Kidney (tissue), 14 donors: ENCODE results near the gene ADAM33. TPM values are rescaled to one million over a fixed set of nuclear protein-coding genes. Genes with fewer than 3 reads are reported as not detected.

Source experiments
- DNase-seq, 5 donors: peaks; one replicate each; pipeline ENCODE4 v3.0.0-alpha.2; 2013 to 2020
- FAIRE-seq: peaks from 2 replicates; lab custom pipeline; 2012; peaks lifted over from hg19 to GRCh38; lab: Jason Lieb, UNC
- H3K27ac ChIP-seq, 2 donors: one replicate each; pipeline ENCODE4 v1.7.0; 2013; ENCODE audit warnings: low read depth in 2 of 2, low read length in 2 of 2, inconsistent platforms in 1 of 2
- H3K27me3 ChIP-seq: one replicate; pipeline ENCODE4 v1.7.1; 2013; ENCODE audit warnings: low read length, inconsistent platforms; ENCODE audit not compliant: control insufficient read depth, insufficient read depth
- H3K36me3 ChIP-seq, 3 donors: one replicate each; pipeline versions ENCODE4 v1.7.0 to v1.7.1; 2013; ENCODE audit warnings: low read length in 3 of 3, control low read depth in 1 of 3, inconsistent platforms in 1 of 3; ENCODE audit not compliant: insufficient read depth in 3 of 3, control insufficient read depth in 2 of 3
- H3K4me1 ChIP-seq, 3 donors: one replicate each; pipeline versions ENCODE4 v1.7.0 to v1.7.1; 2013; ENCODE audit warnings: low read length in 3 of 3, inconsistent platforms in 1 of 3, low read depth in 1 of 3; ENCODE audit not compliant: control insufficient read depth in 2 of 3, insufficient read depth in 2 of 3
- H3K4me3 ChIP-seq, 3 donors: one replicate each; pipeline versions ENCODE4 v1.7.0 to v1.8.1; 2013; ENCODE audit warnings: low read length in 3 of 3, control low read depth in 1 of 3, inconsistent platforms in 1 of 3
- H3K9ac ChIP-seq, 3 donors: one replicate each; pipeline versions ENCODE4 v1.7.0 to v1.7.1; 2013; ENCODE audit warnings: low read length in 3 of 3, control low read depth in 1 of 3, inconsistent platforms in 1 of 3
- H3K9me3 ChIP-seq, 3 donors: one replicate each; pipeline versions ENCODE4 v1.7.0 to v1.7.1; 2013; ENCODE audit warnings: low read length in 3 of 3, control low read depth in 1 of 3, inconsistent platforms in 1 of 3; ENCODE audit not compliant: control insufficient read depth in 2 of 3, insufficient read depth in 1 of 3
- intact Hi-C: fragments of 100-400 bp; cut with DNase I; formaldehyde crosslinking; loops from one replicate; pipeline ENCODE4 v1.11.1; 2022
- polyA plus RNA-seq: library from polyadenylated mRNA; stranded (reverse); fragments of 350-450 nt; fragmentation: Illumina TruSeq; extraction: RNeasy Lipid Tissue Mini Kit (QIAGEN cat#74804); gene quantifications from one replicate; pipeline ENCODE4 v1.2.3, GENCODE V29; 2014; ENCODE audit warnings: low read depth, low replicate concordance; ENCODE audit not compliant: insufficient read depth
- total RNA-seq: library from RNA; stranded (reverse); fragmentation: NEBNext Ultra II Directional; extraction: Animal tissue kit (Norgen Biotek cat#: 25700); gene quantifications from one replicate; pipeline ENCODE4 v1.2.1, GENCODE V29; 2021
- TF ChIP-seq, protein P1 (sequence below): IDR thresholded peaks from 3 replicates; pipeline ENCODE4 v1.5.1; 2012; ENCODE audit warnings: mild to moderate bottlenecking, moderate library complexity, borderline replicate concordance; ENCODE audit not compliant: insufficient read depth; ENCODE audit errors: extremely low read depth
- donor health status: control.
- donor health status: control.
- donor health status: control.
- donor health status: control.
- donor health status: control.
- donor health status: DM: yes; HTN: yes; CAD: no.
- donor health status: Normal renal cell carcinoma (clear cell type).

ADAM33 gene
- total and polyA plus RNA-seq, 2 donors from 2014 or later: 4.1 to 4.3 TPM

DNA sequence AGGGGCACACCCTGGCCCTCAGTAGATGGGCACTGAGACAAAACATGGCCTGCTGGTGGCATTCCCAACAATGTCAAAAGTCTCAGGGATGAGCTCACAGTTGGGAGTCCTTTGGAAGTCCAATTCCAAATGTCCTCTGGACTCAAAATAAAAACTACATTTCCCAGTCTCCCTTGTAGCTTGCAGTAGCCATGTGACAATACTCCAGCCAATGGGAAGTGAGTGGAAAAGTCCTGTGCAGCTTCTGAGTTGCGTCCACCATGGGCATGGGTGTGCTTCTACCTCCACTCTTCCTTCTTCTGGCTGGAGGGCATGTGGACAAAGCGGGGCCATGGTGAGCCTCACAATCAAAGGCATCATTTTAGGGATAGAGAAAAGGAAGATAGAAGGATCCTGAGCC lies 5.8 kb upstream of the ADAM33 start:
- FAIRE-seq: no peak

DNA sequence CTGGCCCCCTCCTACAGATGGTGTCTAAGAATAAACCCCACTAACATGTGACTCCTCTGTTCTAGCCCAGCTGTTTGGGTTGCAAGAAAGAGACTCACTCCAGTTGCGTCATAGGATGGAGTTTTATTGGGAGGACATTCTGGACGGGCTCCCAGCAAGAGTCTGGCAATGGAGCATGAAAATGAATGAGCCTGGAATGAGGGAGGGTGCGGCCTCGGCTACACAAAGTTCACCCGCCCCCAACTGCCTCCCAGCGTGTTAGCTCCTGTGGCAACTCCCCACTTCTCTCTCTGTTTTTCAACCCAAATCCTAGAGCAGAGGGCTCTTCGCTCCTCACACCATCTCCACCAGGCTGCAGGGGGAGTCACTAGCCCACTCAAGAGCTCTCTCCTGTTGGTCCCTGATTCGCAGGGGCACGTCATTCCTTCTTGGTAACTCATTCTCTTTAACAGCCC lies 5.1 kb upstream of the ADAM33 start:
- Histone ChIP-seq H3K9me3 (no peaks in the 10 kb centered on the region), H3K27ac (peak overlapping the region in 1 of 2 donors; percentile 0), H3K4me1 (peaks cover 0 to 4% (median 3%) of the 10 kb centered on the region in 3 donors), H3K9ac (no peak overlapping the region), H3K4me3 (no peak overlapping the region), H3K27me3 (no peaks in the 10 kb centered on the region), H3K36me3 (no peaks in the 10 kb centered on the region)
- TF ChIP-seq, protein P1, sequence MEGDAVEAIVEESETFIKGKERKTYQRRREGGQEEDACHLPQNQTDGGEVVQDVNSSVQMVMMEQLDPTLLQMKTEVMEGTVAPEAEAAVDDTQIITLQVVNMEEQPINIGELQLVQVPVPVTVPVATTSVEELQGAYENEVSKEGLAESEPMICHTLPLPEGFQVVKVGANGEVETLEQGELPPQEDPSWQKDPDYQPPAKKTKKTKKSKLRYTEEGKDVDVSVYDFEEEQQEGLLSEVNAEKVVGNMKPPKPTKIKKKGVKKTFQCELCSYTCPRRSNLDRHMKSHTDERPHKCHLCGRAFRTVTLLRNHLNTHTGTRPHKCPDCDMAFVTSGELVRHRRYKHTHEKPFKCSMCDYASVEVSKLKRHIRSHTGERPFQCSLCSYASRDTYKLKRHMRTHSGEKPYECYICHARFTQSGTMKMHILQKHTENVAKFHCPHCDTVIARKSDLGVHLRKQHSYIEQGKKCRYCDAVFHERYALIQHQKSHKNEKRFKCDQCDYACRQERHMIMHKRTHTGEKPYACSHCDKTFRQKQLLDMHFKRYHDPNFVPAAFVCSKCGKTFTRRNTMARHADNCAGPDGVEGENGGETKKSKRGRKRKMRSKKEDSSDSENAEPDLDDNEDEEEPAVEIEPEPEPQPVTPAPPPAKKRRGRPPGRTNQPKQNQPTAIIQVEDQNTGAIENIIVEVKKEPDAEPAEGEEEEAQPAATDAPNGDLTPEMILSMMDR: no peak
- FAIRE-seq (no peak), DNase-seq (peak in 4 of 5 donors; percentile 78 to 96 (median 84))
- intact Hi-C loops: no loop called here

More for the DNA sequence above, 5.8 kb upstream of the ADAM33 start:
- TF ChIP-seq, protein P1: no peak
- peaks cover 0 to 4% (median 3%) of the 10 kb centered on the region in 3 donors for H3K4me1 ChIP-seq
- H3K27me3 ChIP-seq: no peaks in the 10 kb centered on the region
- no peaks in the 10 kb centered on the region for H3K36me3 ChIP-seq
- no peak overlapping the region for H3K4me3 ChIP-seq
- DNase-seq: peak in 2 of 5 donors; percentile 35 to 76
- H3K9ac ChIP-seq: no peak overlapping the region
- intact Hi-C loops: no loop called here
- H3K27ac ChIP-seq: no peak overlapping the region
- no peaks in the 10 kb centered on the region for H3K9me3 ChIP-seq

- TF ChIP-seq, protein P1: no peak
- DNase-seq: peak in 1 of 5 donors; percentile 1
- no peak for FAIRE-seq
- no peaks in the 10 kb centered on the region for H3K36me3 ChIP-seq
- H3K4me3 ChIP-seq: no peak overlapping the region
- H3K9me3 ChIP-seq: no peaks in the 10 kb centered on the region
- H3K27ac ChIP-seq: no peak overlapping the region
- H3K27me3 ChIP-seq: no peaks in the 10 kb centered on the region
- H3K9ac ChIP-seq: no peak overlapping the region
- intact Hi-C loops: no loop called here
- peaks cover 0 to 5% (median 4%) of the 10 kb centered on the region in 3 donors for H3K4me1 ChIP-seq
These were observed 4.6 kb upstream of the ADAM33 start for GRCh38 chr20:3686421-3686820.

DNA sequence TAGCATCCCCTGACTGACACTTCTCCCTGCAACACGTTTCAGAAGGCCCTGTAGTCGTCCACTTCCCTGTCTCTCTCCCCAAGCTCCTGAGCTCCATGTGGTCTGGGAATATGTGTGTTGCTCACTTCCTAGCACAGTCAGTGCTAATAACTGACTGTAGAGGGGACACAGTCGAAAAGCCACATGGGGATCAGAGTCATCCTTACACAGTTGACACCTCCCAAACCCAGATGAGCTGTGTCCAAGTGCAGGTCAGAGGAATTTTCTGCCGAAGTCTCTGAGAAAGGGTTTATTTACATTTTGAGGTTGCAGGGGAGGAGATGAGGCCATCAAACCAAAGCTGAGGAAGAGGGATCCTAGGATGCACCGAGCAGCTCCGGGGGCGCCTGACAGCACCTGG lies 3.5 kb upstream of the ADAM33 start:
- no peaks in the 10 kb centered on the region for H3K27me3 ChIP-seq
- intact Hi-C loops: no loop called here
- H3K36me3 ChIP-seq: no peaks in the 10 kb centered on the region
- H3K4me3 ChIP-seq: no peak overlapping the region
- TF ChIP-seq, protein P1: no peak
- H3K27ac ChIP-seq: no peak overlapping the region
- no peak overlapping the region for H3K9ac ChIP-seq
- no peaks in the 10 kb centered on the region for H3K9me3 ChIP-seq
- peaks cover 0 to 5% (median 4%) of the 10 kb centered on the region in 3 donors for H3K4me1 ChIP-seq
- DNase-seq (no peak), FAIRE-seq (no peak)
